ENCODE results near the gene KIRREL3. TPM values are rescaled to one million over a fixed set of nuclear protein-coding genes. Genes with fewer than 3 reads are reported as not detected.

KIRREL3 gene
- total and polyA plus RNA-seq, 5 donors from 2014 or later: not detected

GRCh38 chr11:126725521-126725920 lies 275.0 kb downstream of the KIRREL3 start:
- H3K4me1 ChIP-seq (ENCODE audit: control insufficient read depth, insufficient read depth, low read length, poor library complexity, severe bottlenecking): no peaks in the 10 kb centered on the region
- no peaks in the 10 kb centered on the region for H3K9me3 ChIP-seq (ENCODE audit: control insufficient read depth in 2 of 2, low read length in 2 of 2)
- H3K27ac ChIP-seq (ENCODE audit: insufficient read depth, low read length, poor library complexity, severe bottlenecking): no peak overlapping the region
- Mint-ChIP-seq H3K4me1 (no peaks in the 10 kb centered on the region), H3K27ac (no peak overlapping the region), H3K4me3 (no peak overlapping the region), H3K27me3 (peaks cover 4% of the 10 kb centered on the region), H3K9me3 (peaks cover 0 to 4% (median 0%) of the 10 kb centered on the region in 7 donors), H3K36me3 (no peaks in the 10 kb centered on the region)
- DNase-seq (no peak), ATAC-seq (ENCODE audit: low read depth in 2 of 2) (no peak)
- no peaks in the 10 kb centered on the region for H3K27me3 ChIP-seq (ENCODE audit: control insufficient read depth, insufficient read depth, low read length)
- H3K4me3 ChIP-seq (ENCODE audit: low read depth, low read length): no peak overlapping the region
- no peaks in the 10 kb centered on the region for H3K36me3 ChIP-seq (ENCODE audit: control insufficient read depth, insufficient read depth, low read length)

DNA sequence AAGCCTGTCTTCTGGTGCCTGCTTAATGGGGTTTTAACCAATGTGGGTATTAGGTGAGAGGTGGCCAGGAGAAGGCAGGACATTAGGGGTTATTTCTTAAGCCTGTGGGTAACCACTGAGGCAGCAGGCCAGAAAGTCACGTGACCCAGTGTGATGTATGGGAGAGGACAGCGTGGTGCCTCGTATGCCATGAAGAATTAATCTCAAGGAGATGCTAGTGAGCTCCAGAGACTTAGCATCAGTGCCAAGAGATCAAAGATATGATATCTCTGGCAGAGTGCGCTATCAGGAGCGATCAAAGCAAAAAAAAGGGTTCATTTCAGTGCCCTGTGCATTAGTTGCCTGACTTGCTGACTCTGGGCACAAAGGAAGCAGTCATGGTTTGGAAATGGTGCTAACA lies 275.5 kb downstream of the KIRREL3 start:
- DNase-seq: no peak

DNA sequence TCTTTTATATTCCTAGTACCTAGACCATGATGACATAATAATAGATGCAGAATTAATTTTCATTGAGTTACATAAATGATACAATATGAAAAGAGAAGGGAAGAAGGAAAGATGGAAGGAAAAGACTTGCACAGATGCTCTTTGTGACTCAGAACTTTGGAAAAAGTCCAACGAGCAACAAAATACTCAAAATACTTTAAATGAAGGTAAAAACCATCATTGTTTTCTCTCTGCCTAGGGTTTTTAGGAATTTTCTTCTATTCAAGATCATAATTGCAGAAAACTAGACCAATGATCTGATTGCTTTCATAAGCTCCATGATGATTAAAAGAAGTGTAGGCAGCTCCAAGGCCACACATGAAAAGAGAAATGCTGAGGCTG lies 276.9 kb downstream of the KIRREL3 start:
- ATAC-seq (ENCODE audit: low read depth in 2 of 2): no peak
- no peaks in the 10 kb centered on the region for H3K4me1 Mint-ChIP-seq
- Histone ChIP-seq H3K36me3 (ENCODE audit: control insufficient read depth, insufficient read depth, low read length) (no peaks in the 10 kb centered on the region), H3K4me3 (ENCODE audit: low read depth, low read length) (no peak overlapping the region), H3K27me3 (ENCODE audit: control insufficient read depth, insufficient read depth, low read length) (no peaks in the 10 kb centered on the region), H3K27ac (ENCODE audit: insufficient read depth, low read length, poor library complexity, severe bottlenecking) (no peak overlapping the region), H3K9me3 (ENCODE audit: control insufficient read depth in 2 of 2, low read length in 2 of 2) (no peaks in the 10 kb centered on the region), H3K4me1 (ENCODE audit: control insufficient read depth, insufficient read depth, low read length, poor library complexity, severe bottlenecking) (no peaks in the 10 kb centered on the region)
- no peak overlapping the region for H3K27ac Mint-ChIP-seq
- peaks cover 0 to 2% (median 0%) of the 10 kb centered on the region in 7 donors for H3K9me3 Mint-ChIP-seq
- H3K27me3 Mint-ChIP-seq: peaks cover 4% of the 10 kb centered on the region
- no peak overlapping the region for H3K4me3 Mint-ChIP-seq
- H3K36me3 Mint-ChIP-seq: no peaks in the 10 kb centered on the region
- DNase-seq: no peak

More for the DNA sequence above, 275.5 kb downstream of the KIRREL3 start:
- H3K4me3 ChIP-seq (ENCODE audit: low read depth, low read length): no peak overlapping the region
- no peaks in the 10 kb centered on the region for H3K4me1 Mint-ChIP-seq
- no peaks in the 10 kb centered on the region for H3K4me1 ChIP-seq (ENCODE audit: control insufficient read depth, insufficient read depth, low read length, poor library complexity, severe bottlenecking)
- peaks cover 0 to 3% (median 0%) of the 10 kb centered on the region in 7 donors for H3K9me3 Mint-ChIP-seq
- H3K36me3 Mint-ChIP-seq: no peaks in the 10 kb centered on the region
- no peak overlapping the region for H3K4me3 Mint-ChIP-seq
- no peak overlapping the region for H3K27ac Mint-ChIP-seq
- peaks cover 4% of the 10 kb centered on the region for H3K27me3 Mint-ChIP-seq
- no peak overlapping the region for H3K27ac ChIP-seq (ENCODE audit: insufficient read depth, low read length, poor library complexity, severe bottlenecking)
- no peak for ATAC-seq (ENCODE audit: low read depth in 2 of 2)
- H3K9me3 ChIP-seq (ENCODE audit: control insufficient read depth in 2 of 2, low read length in 2 of 2): no peaks in the 10 kb centered on the region
- H3K27me3 ChIP-seq (ENCODE audit: control insufficient read depth, insufficient read depth, low read length): no peaks in the 10 kb centered on the region
- no peaks in the 10 kb centered on the region for H3K36me3 ChIP-seq (ENCODE audit: control insufficient read depth, insufficient read depth, low read length)

DNA sequence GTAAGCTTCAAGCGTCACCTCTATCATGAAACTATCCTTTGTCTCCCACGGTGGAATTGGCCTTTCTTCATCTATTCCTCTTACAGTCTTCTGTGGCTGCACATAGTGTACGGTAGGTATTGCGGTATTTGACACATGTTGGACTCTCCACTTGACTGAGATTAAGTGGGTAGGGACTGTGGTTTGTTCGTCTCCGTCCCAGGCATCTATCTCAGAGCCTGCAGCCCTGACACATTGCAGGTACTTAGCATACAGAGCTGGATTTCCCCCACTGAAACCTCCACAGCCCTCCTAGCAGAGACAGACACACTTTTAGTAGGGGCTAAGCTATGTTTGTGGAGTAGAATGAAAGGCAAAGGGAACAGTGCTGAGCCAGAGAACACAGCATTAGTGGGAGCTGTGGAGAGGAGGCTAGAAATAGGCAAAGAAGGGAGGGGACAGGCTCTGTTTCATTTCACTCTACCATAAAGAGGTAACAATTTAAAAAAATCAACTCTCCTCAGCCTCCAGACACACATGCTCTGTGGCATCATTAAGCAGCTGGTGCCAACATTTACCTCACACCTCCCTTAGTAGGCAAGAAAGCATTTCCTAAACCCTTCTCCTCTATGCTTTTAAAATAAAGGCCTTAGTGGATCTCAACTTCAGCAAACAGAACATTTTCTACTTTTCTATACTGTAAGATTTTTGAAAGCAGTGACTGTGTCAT lies 277.5 kb downstream of the KIRREL3 start:
- Histone ChIP-seq H3K4me3 (ENCODE audit: low read depth, low read length) (no peak overlapping the region), H3K9me3 (ENCODE audit: control insufficient read depth in 2 of 2, low read length in 2 of 2) (no peaks in the 10 kb centered on the region), H3K4me1 (ENCODE audit: control insufficient read depth, insufficient read depth, low read length, poor library complexity, severe bottlenecking) (no peaks in the 10 kb centered on the region), H3K36me3 (ENCODE audit: control insufficient read depth, insufficient read depth, low read length) (no peaks in the 10 kb centered on the region), H3K27ac (ENCODE audit: insufficient read depth, low read length, poor library complexity, severe bottlenecking) (no peak overlapping the region), H3K27me3 (ENCODE audit: control insufficient read depth, insufficient read depth, low read length) (no peaks in the 10 kb centered on the region)
- Mint-ChIP-seq H3K9me3 (peaks cover 0 to 2% (median 0%) of the 10 kb centered on the region in 7 donors), H3K27ac (no peak overlapping the region), H3K36me3 (no peaks in the 10 kb centered on the region), H3K27me3 (peaks cover 4% of the 10 kb centered on the region), H3K4me3 (no peak overlapping the region), H3K4me1 (no peaks in the 10 kb centered on the region)
- DNase-seq: no peak
- ATAC-seq (ENCODE audit: low read depth in 2 of 2): no peak

- H3K4me1 Mint-ChIP-seq: no peaks in the 10 kb centered on the region
- no peaks in the 10 kb centered on the region for H3K36me3 ChIP-seq (ENCODE audit: control insufficient read depth, insufficient read depth, low read length)
- H3K4me3 ChIP-seq (ENCODE audit: low read depth, low read length): no peak overlapping the region
- H3K27ac Mint-ChIP-seq: no peak overlapping the region
- no peak overlapping the region for H3K4me3 Mint-ChIP-seq
- no peaks in the 10 kb centered on the region for H3K27me3 ChIP-seq (ENCODE audit: control insufficient read depth, insufficient read depth, low read length)
- no peaks in the 10 kb centered on the region for H3K36me3 Mint-ChIP-seq
- no peak overlapping the region for H3K27ac ChIP-seq (ENCODE audit: insufficient read depth, low read length, poor library complexity, severe bottlenecking)
- H3K4me1 ChIP-seq (ENCODE audit: control insufficient read depth, insufficient read depth, low read length, poor library complexity, severe bottlenecking): no peaks in the 10 kb centered on the region
- H3K9me3 Mint-ChIP-seq: peaks cover 0 to 2% (median 0%) of the 10 kb centered on the region in 7 donors
- peaks cover 4% of the 10 kb centered on the region for H3K27me3 Mint-ChIP-seq
- no peak for DNase-seq
- no peaks in the 10 kb centered on the region for H3K9me3 ChIP-seq (ENCODE audit: control insufficient read depth in 2 of 2, low read length in 2 of 2)
- no peak for ATAC-seq (ENCODE audit: low read depth in 2 of 2)
These were observed 278.4 kb downstream of the KIRREL3 start for GRCh38 chr11:126722006-126722736.

DNA sequence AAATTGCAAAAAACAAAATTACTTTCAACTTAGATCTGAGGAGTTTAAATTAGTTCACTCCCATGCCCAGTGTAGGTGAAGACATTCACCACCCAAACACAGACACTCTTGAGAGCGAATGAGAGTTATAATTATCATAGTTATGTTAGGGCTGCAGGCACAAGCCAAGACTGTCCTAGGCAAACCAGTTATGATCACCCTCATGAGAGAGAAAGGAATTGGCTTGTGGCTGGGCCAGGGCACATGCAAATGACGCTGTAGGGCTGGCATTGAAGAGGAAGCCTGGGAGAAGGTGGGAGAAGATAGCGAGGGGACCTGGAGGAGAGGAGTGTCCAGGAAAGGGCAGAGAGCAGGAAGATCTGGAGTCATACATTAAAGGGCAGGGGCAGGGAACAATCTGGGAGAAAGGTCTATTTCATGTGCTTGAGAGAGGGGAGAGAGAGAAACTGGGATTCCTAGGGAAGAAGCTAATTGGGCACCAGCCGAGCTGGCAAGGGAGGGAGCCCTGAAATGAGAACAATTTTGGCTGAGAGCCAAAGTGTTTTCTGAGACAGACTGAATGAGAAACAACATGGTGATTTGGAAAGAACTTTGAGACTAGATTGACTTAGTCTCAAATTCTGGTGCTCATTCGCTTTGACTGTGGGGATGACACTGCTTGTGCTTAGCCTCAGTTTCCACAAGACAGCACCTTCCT lies 279.9 kb downstream of the KIRREL3 start:
- no peaks in the 10 kb centered on the region for H3K4me1 Mint-ChIP-seq
- Histone ChIP-seq H3K27ac (ENCODE audit: insufficient read depth, low read length, poor library complexity, severe bottlenecking) (no peak overlapping the region), H3K4me1 (ENCODE audit: control insufficient read depth, insufficient read depth, low read length, poor library complexity, severe bottlenecking) (no peaks in the 10 kb centered on the region), H3K9me3 (ENCODE audit: control insufficient read depth in 2 of 2, low read length in 2 of 2) (no peaks in the 10 kb centered on the region), H3K4me3 (ENCODE audit: low read depth, low read length) (no peak overlapping the region), H3K27me3 (ENCODE audit: control insufficient read depth, insufficient read depth, low read length) (no peaks in the 10 kb centered on the region), H3K36me3 (ENCODE audit: control insufficient read depth, insufficient read depth, low read length) (no peaks in the 10 kb centered on the region)
- DNase-seq (no peak), ATAC-seq (ENCODE audit: low read depth in 2 of 2) (no peak)
- no peaks in the 10 kb centered on the region for H3K27me3 Mint-ChIP-seq
- H3K4me3 Mint-ChIP-seq: no peak overlapping the region
- peaks cover 0 to 2% (median 0%) of the 10 kb centered on the region in 7 donors for H3K9me3 Mint-ChIP-seq
- H3K27ac Mint-ChIP-seq: no peak overlapping the region
- no peaks in the 10 kb centered on the region for H3K36me3 Mint-ChIP-seq

DNA sequence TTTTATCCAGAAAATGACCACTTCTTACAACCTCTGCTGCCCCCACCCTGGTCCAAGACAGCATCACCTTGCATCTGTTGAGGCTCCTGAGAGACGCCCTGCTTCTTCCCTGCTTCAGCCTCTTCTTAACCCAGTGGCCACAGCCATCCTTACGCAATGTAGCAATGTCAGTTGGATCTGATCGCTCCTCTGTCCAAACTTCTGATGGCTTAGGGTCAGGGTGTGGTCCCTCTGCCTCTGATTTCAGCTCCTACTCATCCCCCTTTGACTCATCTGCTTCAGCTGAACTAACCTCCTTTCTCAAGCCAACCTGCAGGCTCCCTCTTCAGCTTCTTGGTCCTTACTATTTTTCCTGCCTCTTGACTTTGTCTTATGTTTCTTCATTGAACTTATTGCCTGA lies 280.8 kb downstream of the KIRREL3 start:
- Mint-ChIP-seq H3K27ac (no peak overlapping the region), H3K4me1 (no peaks in the 10 kb centered on the region), H3K4me3 (no peak overlapping the region), H3K27me3 (no peaks in the 10 kb centered on the region), H3K9me3 (peaks cover 0 to 2% (median 0%) of the 10 kb centered on the region in 7 donors), H3K36me3 (no peaks in the 10 kb centered on the region)
- Histone ChIP-seq H3K4me1 (ENCODE audit: control insufficient read depth, insufficient read depth, low read length, poor library complexity, severe bottlenecking) (no peaks in the 10 kb centered on the region), H3K36me3 (ENCODE audit: control insufficient read depth, insufficient read depth, low read length) (no peaks in the 10 kb centered on the region), H3K27me3 (ENCODE audit: control insufficient read depth, insufficient read depth, low read length) (no peaks in the 10 kb centered on the region), H3K4me3 (ENCODE audit: low read depth, low read length) (no peak overlapping the region), H3K9me3 (ENCODE audit: control insufficient read depth in 2 of 2, low read length in 2 of 2) (no peaks in the 10 kb centered on the region), H3K27ac (ENCODE audit: insufficient read depth, low read length, poor library complexity, severe bottlenecking) (no peak overlapping the region)
- ATAC-seq (ENCODE audit: low read depth in 2 of 2) (no peak), DNase-seq (no peak)
